ENCODE results near the gene TRIM15.

DNA sequence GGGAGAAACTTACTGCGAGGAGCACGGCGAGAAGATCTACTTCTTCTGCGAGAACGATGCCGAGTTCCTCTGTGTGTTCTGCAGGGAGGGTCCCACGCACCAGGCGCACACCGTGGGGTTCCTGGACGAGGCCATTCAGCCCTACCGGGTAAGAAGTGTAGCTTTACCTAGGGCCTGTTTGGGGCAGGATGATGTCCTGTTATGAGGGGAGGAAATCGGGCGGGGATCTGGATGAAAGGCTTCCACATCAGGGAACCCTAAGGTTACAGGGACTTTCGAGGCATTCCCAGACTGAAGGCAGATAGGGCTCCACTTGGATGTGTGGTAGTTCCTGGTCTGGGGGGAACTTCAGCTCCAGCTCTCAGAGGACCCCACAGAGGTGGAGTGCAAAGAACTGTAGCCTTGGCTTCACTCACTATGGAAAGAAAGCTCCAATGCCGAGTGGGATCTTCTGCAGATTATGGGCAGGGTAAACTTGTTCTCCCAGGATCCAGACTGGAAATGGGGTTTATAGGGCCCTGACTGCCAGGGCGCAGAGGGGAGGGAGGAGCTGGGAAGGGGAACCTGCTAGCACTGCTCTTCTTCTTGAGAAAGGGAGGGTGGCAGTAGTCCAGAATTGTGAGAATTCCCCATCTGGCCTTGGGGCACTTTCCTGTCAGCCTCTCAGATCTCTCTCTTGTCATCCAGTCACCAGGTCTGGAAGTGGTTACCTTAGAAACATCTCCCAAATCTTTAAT, 740 bp downstream of the TRIM15 start:
- no peak for TF ChIP-seq POLR2A (IDR thresholded peaks at IDR 0.05)
- TF ChIP-seq POLR2AphosphoS5 (IDR thresholded peaks at IDR 0.05) = no peak
- TF ChIP-seq, protein P1, sequence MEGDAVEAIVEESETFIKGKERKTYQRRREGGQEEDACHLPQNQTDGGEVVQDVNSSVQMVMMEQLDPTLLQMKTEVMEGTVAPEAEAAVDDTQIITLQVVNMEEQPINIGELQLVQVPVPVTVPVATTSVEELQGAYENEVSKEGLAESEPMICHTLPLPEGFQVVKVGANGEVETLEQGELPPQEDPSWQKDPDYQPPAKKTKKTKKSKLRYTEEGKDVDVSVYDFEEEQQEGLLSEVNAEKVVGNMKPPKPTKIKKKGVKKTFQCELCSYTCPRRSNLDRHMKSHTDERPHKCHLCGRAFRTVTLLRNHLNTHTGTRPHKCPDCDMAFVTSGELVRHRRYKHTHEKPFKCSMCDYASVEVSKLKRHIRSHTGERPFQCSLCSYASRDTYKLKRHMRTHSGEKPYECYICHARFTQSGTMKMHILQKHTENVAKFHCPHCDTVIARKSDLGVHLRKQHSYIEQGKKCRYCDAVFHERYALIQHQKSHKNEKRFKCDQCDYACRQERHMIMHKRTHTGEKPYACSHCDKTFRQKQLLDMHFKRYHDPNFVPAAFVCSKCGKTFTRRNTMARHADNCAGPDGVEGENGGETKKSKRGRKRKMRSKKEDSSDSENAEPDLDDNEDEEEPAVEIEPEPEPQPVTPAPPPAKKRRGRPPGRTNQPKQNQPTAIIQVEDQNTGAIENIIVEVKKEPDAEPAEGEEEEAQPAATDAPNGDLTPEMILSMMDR (IDR thresholded peaks at IDR 0.05) = no peak
- no peak for TF ChIP-seq EP300 (IDR thresholded peaks at IDR 0.05)
